GM12875 (cell line): ENCODE results near the gene ADCY10.

Experiments
- H3K4me3 ChIP-seq: one replicate; pipeline ENCODE4 v1.5.1; 2011; ENCODE audit warnings: low read depth, low read length, control low read depth
- CTCF ChIP-seq: IDR thresholded peaks from 2 replicates; pipeline ENCODE4 v1.5.1; 2011; ENCODE audit warnings: low read depth, mild to moderate bottlenecking, control low read depth, inconsistent platforms, low read length, moderate library complexity, borderline replicate concordance; ENCODE audit not compliant: insufficient read depth

ADCY10 gene

GRCh38 chr1:167940264-167940663 lies 26.3 kb upstream of the ADCY10 start:
- no peak for TF ChIP-seq CTCF
- H3K4me3 ChIP-seq: no peak overlapping the region

DNA sequence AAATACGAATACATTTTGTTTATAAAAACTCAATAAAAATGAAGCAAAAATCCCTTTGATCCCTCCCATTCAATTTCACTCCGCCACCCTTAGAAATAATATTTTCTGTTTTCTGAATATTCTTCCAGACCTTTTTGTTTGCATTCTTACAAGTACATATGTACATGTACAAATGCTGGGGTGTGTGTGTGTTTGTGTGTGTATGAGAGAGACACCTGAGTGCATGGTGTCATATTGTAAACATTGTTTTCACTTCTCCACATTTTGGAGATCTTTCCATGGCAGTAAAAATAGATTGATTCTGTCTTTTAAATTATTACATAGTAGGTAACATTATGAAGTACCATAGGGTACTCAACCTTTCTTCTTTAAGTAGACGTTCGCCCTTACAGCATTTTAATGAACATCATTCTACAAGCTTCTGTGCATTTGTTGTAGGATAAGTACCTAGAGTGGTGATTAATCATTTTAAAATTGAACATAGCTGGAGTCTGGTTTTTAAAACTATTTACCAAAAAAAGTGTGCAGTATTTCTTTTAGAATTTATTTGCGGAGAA lies 24.2 kb upstream of the ADCY10 start:
- TF ChIP-seq CTCF: no peak
- peak overlapping the region; percentile 87 for H3K4me3 ChIP-seq

GRCh38 chr1:167937709-167938010 lies 23.7 kb upstream of the ADCY10 start:
- no peak for TF ChIP-seq CTCF
- peak overlapping the region; percentile 87 for H3K4me3 ChIP-seq

GRCh38 chr1:167936930-167937708 lies 23.2 kb upstream of the ADCY10 start, which contains the start of gene MPC2:
TSS of gene MPC2 (minus strand) at chr1:167937072. CDS start at chr1:167935841, 1,231 bp downstream.
- peak within 1 kb of the TSS; percentile 87 for H3K4me3 ChIP-seq
- no peak for TF ChIP-seq CTCF

DNA sequence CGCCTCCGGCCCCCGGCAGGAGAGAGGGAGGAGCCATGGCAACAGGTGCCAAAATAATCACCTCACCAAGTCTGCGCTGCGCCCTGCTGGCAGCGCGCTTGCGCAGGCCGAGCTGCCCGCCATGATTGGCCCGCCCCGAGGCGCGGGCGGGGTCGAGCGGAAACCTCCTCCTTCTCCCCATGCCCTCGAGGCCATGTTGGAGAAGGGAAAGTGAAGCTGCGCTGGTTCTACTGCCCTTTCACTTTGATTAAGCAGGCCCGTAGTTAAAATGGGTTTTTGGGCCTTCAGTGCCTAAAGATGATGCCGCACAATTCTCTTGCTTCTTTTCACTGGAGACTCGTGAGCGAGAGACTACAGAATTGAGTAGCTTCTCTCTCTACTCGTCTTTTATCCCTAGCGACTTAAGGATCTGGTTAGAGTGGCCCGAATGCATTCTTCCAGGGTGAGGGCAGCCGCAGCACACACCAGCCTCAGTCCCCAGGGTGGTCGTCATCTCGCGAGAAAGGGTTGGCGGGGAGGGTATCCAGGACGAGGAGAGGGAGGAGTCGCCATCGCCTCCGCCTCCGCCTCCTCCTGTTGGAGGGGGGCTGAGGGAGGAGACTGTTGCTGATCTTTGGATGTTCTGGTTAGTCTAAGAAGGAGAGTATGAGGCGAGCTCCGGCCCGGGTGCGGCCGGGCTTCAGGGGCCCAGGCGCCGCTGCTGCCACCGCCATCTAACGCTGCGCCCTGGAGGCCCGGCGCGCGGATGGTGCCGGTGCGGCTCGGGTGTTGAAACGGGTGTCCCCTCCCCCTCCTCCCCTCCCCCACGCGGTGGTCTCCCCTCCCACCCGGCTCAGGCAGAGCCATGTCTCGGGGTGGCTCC lies 22.4 kb upstream of the ADCY10 start, which contains the start of gene DCAF6:
DCAF6 (plus strand) TSS at position 616 of the 862 bp plus-strand sequence; CDS start at position 845, 229 bp downstream.
- peak within 1 kb of the TSS; percentile 87 for H3K4me3 ChIP-seq
- TF ChIP-seq CTCF: no peak

GRCh38 chr1:167935216-167936067 lies 21.5 kb upstream of the ADCY10 start:
- no peak for TF ChIP-seq CTCF
- peak overlapping the region; percentile 87 for H3K4me3 ChIP-seq
